ENCODE data around the gene ENDOU. TPM values are rescaled to one million over a fixed set of nuclear protein-coding genes. Genes with fewer than 3 reads are reported as not detected.

The ENDOU gene
- total and polyA plus RNA-seq, 2 donors from 2014 or later = 0.28 to 0.91 TPM

DNA sequence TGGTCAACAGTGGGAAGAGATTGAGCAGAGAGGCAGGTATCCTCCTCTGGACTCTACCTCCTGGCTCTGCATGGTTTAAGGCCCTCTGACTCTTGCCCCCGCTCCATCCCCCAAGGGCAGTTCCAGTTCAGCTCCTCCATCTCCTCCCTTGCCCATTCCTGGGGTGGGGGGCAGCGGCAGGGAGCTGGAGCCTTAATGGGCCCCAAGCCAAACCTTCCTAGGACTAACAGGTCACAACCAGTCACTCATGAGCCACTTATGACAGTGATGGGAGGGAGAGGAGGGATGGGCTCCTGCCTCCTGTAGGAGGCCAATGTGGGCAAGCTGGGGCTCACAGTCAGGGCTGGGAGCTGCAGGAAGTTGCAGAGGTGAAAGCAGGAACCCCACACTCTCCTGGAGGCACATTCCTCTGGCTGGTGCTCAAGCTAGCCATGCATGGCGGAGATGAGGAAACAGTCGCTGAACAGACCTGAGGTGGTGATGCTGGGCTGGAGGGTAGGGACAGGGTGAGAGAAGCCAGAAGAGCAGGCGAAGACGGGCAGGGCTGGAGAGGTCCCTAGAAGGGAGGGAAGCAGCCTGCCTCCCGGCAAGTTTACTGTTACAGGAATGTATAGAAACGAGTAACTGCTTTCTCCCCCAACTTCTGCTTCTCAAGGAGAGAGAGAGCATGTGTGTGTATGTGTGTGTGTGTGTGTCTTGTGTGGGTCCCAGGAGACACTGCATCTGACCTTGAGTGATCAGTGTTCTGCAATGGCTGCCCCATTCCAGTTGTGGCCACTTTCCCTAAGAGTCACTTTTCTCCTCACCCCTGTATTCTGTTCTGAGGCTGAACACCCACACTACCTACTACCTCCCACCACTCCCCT lies 38.4 kb upstream of the ENDOU start:
- no peak for FAIRE-seq
- Histone ChIP-seq H3K4me3 (ENCODE audit: low read length in 3 of 3) (no peak overlapping the region), H3K9me3 (ENCODE audit: control insufficient read depth in 2 of 3, insufficient read depth in 1 of 3, low read length in 3 of 3) (no peaks in the 10 kb centered on the region), H3K4me1 (ENCODE audit: control insufficient read depth in 2 of 3, insufficient read depth in 2 of 3, low read depth in 1 of 3, low read length in 3 of 3) (peaks cover 7 to 39% (median 33%) of the 10 kb centered on the region in 3 donors), H3K36me3 (ENCODE audit: control insufficient read depth in 2 of 3, insufficient read depth in 3 of 3, low read length in 3 of 3) (no peaks in the 10 kb centered on the region), H3K9ac (ENCODE audit: low read length in 3 of 3) (peak overlapping the region in 1 of 3 donors; percentile 41), H3K27ac (ENCODE audit: low read depth in 2 of 2, low read length in 2 of 2) (peak overlapping the region; percentile 83 to 87), H3K27me3 (ENCODE audit: control insufficient read depth, insufficient read depth, low read length) (no peaks in the 10 kb centered on the region)
- DNase-seq = peak; percentile 77 to 94 (median 82)
- intact Hi-C loops (cut with DNase I) = no loop called here
- TF ChIP-seq, protein P1, sequence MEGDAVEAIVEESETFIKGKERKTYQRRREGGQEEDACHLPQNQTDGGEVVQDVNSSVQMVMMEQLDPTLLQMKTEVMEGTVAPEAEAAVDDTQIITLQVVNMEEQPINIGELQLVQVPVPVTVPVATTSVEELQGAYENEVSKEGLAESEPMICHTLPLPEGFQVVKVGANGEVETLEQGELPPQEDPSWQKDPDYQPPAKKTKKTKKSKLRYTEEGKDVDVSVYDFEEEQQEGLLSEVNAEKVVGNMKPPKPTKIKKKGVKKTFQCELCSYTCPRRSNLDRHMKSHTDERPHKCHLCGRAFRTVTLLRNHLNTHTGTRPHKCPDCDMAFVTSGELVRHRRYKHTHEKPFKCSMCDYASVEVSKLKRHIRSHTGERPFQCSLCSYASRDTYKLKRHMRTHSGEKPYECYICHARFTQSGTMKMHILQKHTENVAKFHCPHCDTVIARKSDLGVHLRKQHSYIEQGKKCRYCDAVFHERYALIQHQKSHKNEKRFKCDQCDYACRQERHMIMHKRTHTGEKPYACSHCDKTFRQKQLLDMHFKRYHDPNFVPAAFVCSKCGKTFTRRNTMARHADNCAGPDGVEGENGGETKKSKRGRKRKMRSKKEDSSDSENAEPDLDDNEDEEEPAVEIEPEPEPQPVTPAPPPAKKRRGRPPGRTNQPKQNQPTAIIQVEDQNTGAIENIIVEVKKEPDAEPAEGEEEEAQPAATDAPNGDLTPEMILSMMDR (IDR thresholded peaks at IDR 0.05; ENCODE audit: borderline replicate concordance, extremely low read depth, insufficient read depth) = no peak

DNA sequence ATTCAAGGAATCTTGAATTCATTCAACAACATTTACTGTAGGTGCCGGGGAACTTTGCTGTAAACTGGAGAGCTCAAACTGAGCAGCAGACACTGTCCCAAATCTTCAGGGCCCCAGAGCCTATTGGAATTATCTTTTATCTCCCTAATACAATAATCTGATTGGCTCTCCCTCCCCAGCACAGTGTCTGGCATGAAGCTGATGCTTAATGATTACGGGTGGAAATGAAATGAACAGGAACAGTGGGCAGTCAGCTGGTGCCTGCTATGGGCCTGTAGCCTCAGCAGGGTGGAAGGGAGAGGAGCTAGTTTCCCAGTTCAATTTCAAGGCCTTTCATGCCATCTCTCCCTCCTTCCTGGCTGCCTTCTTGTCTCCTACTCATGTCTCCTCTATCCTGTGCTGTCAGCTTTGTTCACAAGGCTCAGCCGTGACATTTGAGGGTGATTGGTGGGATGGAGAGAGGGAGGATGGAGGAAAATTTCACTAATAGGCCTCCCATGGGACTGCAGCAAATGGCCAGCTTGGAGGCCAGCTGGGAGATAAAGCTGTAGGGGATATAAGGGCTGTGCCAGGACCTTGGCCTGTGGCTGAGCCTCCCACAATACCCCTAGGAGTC lies 37.7 kb upstream of the ENDOU start:
- H3K27me3 ChIP-seq (ENCODE audit: control insufficient read depth, insufficient read depth, low read length) = no peaks in the 10 kb centered on the region
- H3K9ac ChIP-seq (ENCODE audit: low read length in 3 of 3) = peak overlapping the region in 1 of 3 donors; percentile 41
- H3K4me3 ChIP-seq (ENCODE audit: low read length in 3 of 3) = no peak overlapping the region
- no peak for FAIRE-seq
- H3K36me3 ChIP-seq (ENCODE audit: control insufficient read depth in 2 of 3, insufficient read depth in 3 of 3, low read length in 3 of 3) = no peaks in the 10 kb centered on the region
- intact Hi-C loops (cut with DNase I) = no loop called here
- peak in 1 of 5 donors; percentile 35 for DNase-seq
- TF ChIP-seq, protein P1 (IDR thresholded peaks at IDR 0.05; ENCODE audit: borderline replicate concordance, extremely low read depth, insufficient read depth) = no peak
- peak overlapping the region; percentile 83 to 87 for H3K27ac ChIP-seq (ENCODE audit: low read depth in 2 of 2, low read length in 2 of 2)
- peaks cover 7 to 43% (median 33%) of the 10 kb centered on the region in 3 donors for H3K4me1 ChIP-seq (ENCODE audit: control insufficient read depth in 2 of 3, insufficient read depth in 2 of 3, low read depth in 1 of 3, low read length in 3 of 3)
- no peaks in the 10 kb centered on the region for H3K9me3 ChIP-seq (ENCODE audit: control insufficient read depth in 2 of 3, insufficient read depth in 1 of 3, low read length in 3 of 3)

DNA sequence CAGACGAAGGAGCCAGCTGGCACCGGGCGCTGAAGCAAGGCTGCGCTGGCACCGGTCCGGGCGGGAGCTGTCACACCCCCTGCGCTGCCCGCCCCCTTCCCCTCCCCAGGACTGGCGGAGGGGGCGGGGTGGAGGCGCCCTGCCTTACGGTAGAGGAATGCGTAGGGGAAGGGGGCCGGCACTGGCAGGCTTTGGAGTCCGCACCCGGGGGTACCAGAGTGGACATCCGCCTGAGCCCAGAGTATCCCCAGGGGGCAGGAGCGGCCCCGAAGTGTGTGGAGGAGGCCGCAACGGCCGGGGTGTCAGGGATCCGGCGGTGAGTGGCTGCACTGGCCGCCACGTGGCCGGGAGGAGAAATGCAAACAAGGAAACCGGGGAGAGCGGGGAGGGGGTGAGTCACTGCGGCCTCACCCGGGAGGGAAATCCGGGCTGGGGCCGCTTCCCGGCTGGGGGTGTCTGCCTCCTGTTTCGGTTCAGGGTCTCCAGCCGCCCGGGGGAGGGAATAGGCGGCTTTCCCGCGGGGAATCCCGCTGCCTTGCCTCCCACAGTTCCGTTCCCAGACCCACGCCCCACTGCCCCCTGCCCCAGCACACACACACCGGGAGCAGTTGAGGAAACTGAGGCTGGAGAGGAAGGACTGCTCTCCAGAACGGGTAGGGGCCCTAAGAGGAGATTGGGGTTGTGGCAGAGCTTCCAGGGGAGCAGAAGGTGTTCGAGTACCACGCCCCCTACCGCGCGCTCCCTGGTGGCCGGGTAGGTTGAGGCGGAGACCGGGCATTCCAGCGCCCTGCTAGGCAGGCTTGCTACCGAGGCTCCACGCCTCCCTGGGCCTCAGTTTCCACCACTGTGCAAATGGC lies 33.8 kb upstream of the ENDOU start, which contains the start of gene RAPGEF3:
RAPGEF3 (minus strand) TSS at position 47 of the 857 bp plus-strand sequence. CDS start 324 bp downstream, outside the sequence.
- peak within 1 kb of the TSS; percentile 13 to 76 (median 66) for H3K9ac ChIP-seq (ENCODE audit: low read length in 3 of 3)
- no peaks in the 10 kb centered on the region for H3K27me3 ChIP-seq (ENCODE audit: control insufficient read depth, insufficient read depth, low read length)
- DNase-seq (peak; percentile 81 to 96 (median 88)), FAIRE-seq (no peak)
- intact Hi-C loops (cut with DNase I) = no loop called here
- peaks cover 0 to 7% (median 2%) of the 10 kb centered on the region in 3 donors for H3K36me3 ChIP-seq (ENCODE audit: control insufficient read depth in 2 of 3, insufficient read depth in 3 of 3, low read length in 3 of 3)
- no peaks in the 10 kb centered on the region for H3K9me3 ChIP-seq (ENCODE audit: control insufficient read depth in 2 of 3, insufficient read depth in 1 of 3, low read length in 3 of 3)
- peak within 1 kb of the TSS; percentile 53 to 73 (median 54) for H3K4me3 ChIP-seq (ENCODE audit: low read length in 3 of 3)
- H3K4me1 ChIP-seq (ENCODE audit: control insufficient read depth in 2 of 3, insufficient read depth in 2 of 3, low read depth in 1 of 3, low read length in 3 of 3) = peaks cover 8 to 55% (median 52%) of the 10 kb centered on the region in 3 donors
- TF ChIP-seq, protein P1 (IDR thresholded peaks at IDR 0.05; ENCODE audit: borderline replicate concordance, extremely low read depth, insufficient read depth) = peak; percentile 19
- H3K27ac ChIP-seq (ENCODE audit: low read depth in 2 of 2, low read length in 2 of 2) = peak within 1 kb of the TSS; percentile 81 to 92

Data from kidney (tissue), 14 donors.